Upper lobe of left lung (tissue), 4 donors: ENCODE data around the gene KCNMA1.

Experiments used
- CTCF ChIP-seq, 6 experiments: fragments of 450-650 bp in 4 of 6; fragments of 200-600 bp in 2 of 6; sonication (generic) in 2 of 6; IDR thresholded peaks; one replicate each; pipeline ENCODE4 v1.5.1; 2016 to 2019; ENCODE audit warnings: antibody characterized with exemption in 6 of 6
- POLR2A ChIP-seq, 4 donors: fragments of 450-650 bp; IDR thresholded peaks; one replicate each; pipeline ENCODE4 v1.5.1; 2016 to 2017; ENCODE audit warnings: antibody characterized with exemption in 4 of 4, mild to moderate bottlenecking in 2 of 4
- POLR2AphosphoS5 ChIP-seq, 2 donors: sonication (generic); formaldehyde crosslinking; IDR thresholded peaks; one replicate each; pipeline ENCODE4 v1.5.1; 2017; ENCODE audit warnings: antibody characterized with exemption in 2 of 2

- TF ChIP-seq CTCF (IDR thresholded peaks at IDR 0.05) (no peak), POLR2AphosphoS5 (IDR thresholded peaks at IDR 0.05) (no peak), POLR2A (IDR thresholded peaks at IDR 0.05) (no peak)
These were observed 436.2 kb downstream of the KCNMA1 start for GRCh38 chr10:77201135-77202106.
